HG02970 (cell line): ENCODE data around the gene EGLN3.
"Not testable (repeated sequence)": the region's sequence is repeated elsewhere in the genome, so short reads cannot be mapped to it uniquely, and the experiment has no call there.

Experiments
- ATAC-seq: cut with Tn5 transposase; IDR thresholded peaks from one replicate; pipeline ENCODE4 v1.9.1; 2021; ENCODE audit warnings: mild to moderate bottlenecking, moderate library complexity, moderate number of reproducible peaks; ENCODE audit not compliant: unreplicated experiment, low FRiP score

Gene EGLN3

GRCh38 chr14:33963892-33964291 is 13.0 kb upstream of the EGLN3 start:
- ATAC-seq = no peak

- not testable (repeated sequence) for ATAC-seq
These were observed 11.6 kb upstream of the EGLN3 start for GRCh38 chr14:33962466-33962865.

- ATAC-seq = no peak
These were observed 11.1 kb upstream of the EGLN3 start for GRCh38 chr14:33962016-33962415.

GRCh38 chr14:33959692-33960151 is 8.8 kb upstream of the EGLN3 start:
- ATAC-seq = no peak

- ATAC-seq = no peak
These were observed 7.8 kb upstream of the EGLN3 start for GRCh38 chr14:33958605-33959226.

- ATAC-seq = no peak
These were observed 7.1 kb upstream of the EGLN3 start for GRCh38 chr14:33957993-33958392.

- ATAC-seq = no peak
These were observed 6.4 kb upstream of the EGLN3 start for GRCh38 chr14:33957299-33957698.

GRCh38 chr14:33956640-33957039 is 5.8 kb upstream of the EGLN3 start:
- no peak for ATAC-seq

- no peak for ATAC-seq
These were observed 3.2 kb upstream of the EGLN3 start for GRCh38 chr14:33954016-33954598.

- ATAC-seq = no peak
These were observed 1.7 kb upstream of the EGLN3 start for GRCh38 chr14:33952541-33952940.

- no peak for ATAC-seq
These were observed 438 bp upstream of the EGLN3 start for GRCh38 chr14:33951183-33951840.

GRCh38 chr14:33949411-33949893 is 1.4 kb downstream of the EGLN3 start:
- ATAC-seq = no peak

- no peak for ATAC-seq
These were observed 1.9 kb downstream of the EGLN3 start for GRCh38 chr14:33948869-33949408.

- no peak for ATAC-seq
These were observed 2.6 kb downstream of the EGLN3 start for GRCh38 chr14:33948145-33948868.

GRCh38 chr14:33946679-33947476 is 4.0 kb downstream of the EGLN3 start:
- ATAC-seq = no peak

GRCh38 chr14:33945210-33946088 is 5.4 kb downstream of the EGLN3 start:
- no peak for ATAC-seq

- ATAC-seq = no peak
These were observed 7.6 kb downstream of the EGLN3 start for GRCh38 chr14:33943096-33943883.

- ATAC-seq = no peak
These were observed 9.2 kb downstream of the EGLN3 start for GRCh38 chr14:33941718-33942117.
